Lung (tissue), 16 donors: Measurements from ENCODE around the gene SLC39A12. TPM values are rescaled to one million over a fixed set of nuclear protein-coding genes. Genes with fewer than 3 reads are reported as not detected.

Source experiments
- ATAC-seq: fragments of 200-7000 bp; cut with Tn5 transposase; one replicate; pipeline ENCODE4 v1.9.1; 2020; ENCODE audit warnings: moderate number of reproducible peaks; ENCODE audit not compliant: insufficient read depth, low FRiP score
- DNase-seq, 3 donors: peaks; one replicate each; pipeline ENCODE4 v3.0.0-alpha.2; 2013 to 2017
- H3K27ac ChIP-seq, 2 donors: one replicate each; pipeline ENCODE4 v1.5.1; 2013; ENCODE audit warnings: mild to moderate bottlenecking in 2 of 2, moderate library complexity in 2 of 2, control low read depth in 1 of 2, inconsistent platforms in 1 of 2, low read depth in 1 of 2, low read length in 1 of 2
- H3K27me3 ChIP-seq, 3 donors: one replicate each; pipeline ENCODE4 v1.5.1; 2013; ENCODE audit warnings: low read length in 2 of 3; ENCODE audit not compliant: control insufficient read depth in 3 of 3, insufficient read depth in 3 of 3
- H3K36me3 ChIP-seq, 4 donors: one replicate each; pipeline ENCODE4 v1.5.1; 2013; ENCODE audit warnings: low read length in 4 of 4, mild to moderate bottlenecking in 1 of 4, moderate library complexity in 1 of 4; ENCODE audit not compliant: control insufficient read depth in 4 of 4, insufficient read depth in 4 of 4
- H3K4me1 ChIP-seq, 5 donors: one replicate each; pipeline ENCODE4 v1.5.1; 2013; ENCODE audit warnings: low read length in 5 of 5, mild to moderate bottlenecking in 2 of 5, moderate library complexity in 1 of 5; ENCODE audit not compliant: control insufficient read depth in 5 of 5, insufficient read depth in 5 of 5
- H3K4me3 ChIP-seq: one replicate; pipeline ENCODE4 v1.5.1; 2013; ENCODE audit warnings: mild to moderate bottlenecking, control low read depth, moderate library complexity
- H3K9ac ChIP-seq, 2 donors: one replicate each; pipeline ENCODE4 v1.5.1; 2013; ENCODE audit warnings: low read length in 2 of 2, control low read depth in 1 of 2; ENCODE audit not compliant: insufficient read depth in 1 of 2
- H3K9me3 ChIP-seq, 4 donors: one replicate each; pipeline ENCODE4 v1.5.1; 2013; ENCODE audit warnings: low read length in 3 of 4, mild to moderate bottlenecking in 1 of 4, moderate library complexity in 1 of 4; ENCODE audit not compliant: control insufficient read depth in 4 of 4, insufficient read depth in 3 of 4
- WGBS, 2 donors: extraction: QIAGEN DNeasy Blood & Tissue Kit; methylation state at CpG; one replicate each; pipeline ENCODE4 v1.1.7; 2013; 5-methylcytosine and 5-hydroxymethylcytosine counted together
- long read RNA-seq, 5 donors: transcript quantifications; one replicate each; lab custom pipeline, GENCODE V29; 2026
- polyA plus RNA-seq, 2 donors: library from polyadenylated mRNA; stranded (reverse); fragments of 200-250 nt; gene quantifications; one replicate each; pipeline ENCODE4 v1.2.1, GENCODE V29; 2013
- total RNA-seq, 2 donors: library from RNA; depleted of rRNA in 1 of 2; stranded (reverse); fragments of >200 nt in 1 of 2; gene quantifications; one replicate each; pipeline ENCODE4 v1.2.1, GENCODE V29; 2014 to 2021
- TF ChIP-seq, protein P1 (sequence below): IDR thresholded peaks from 2 replicates; pipeline ENCODE4 v1.5.1; 2012; ENCODE audit warnings: mild to moderate bottlenecking; ENCODE audit errors: control extremely low read depth, extremely low read depth
- donor health status: control.
- donor health status: control.
- donor health status: Bipolar disorder and iron deficiency.
- donor health status: healthy.
- donor health status: DM: yes; HTN: yes; CAD: no.

SLC39A12 gene
- total RNA-seq (not detected), polyA plus RNA-seq (under 1 TPM; 0.03 to 0.26 TPM)
- long read RNA-seq, donor 1 = 0 reads
- long read RNA-seq, donor 2 = 0 reads
- long read RNA-seq, donor 3 = 0 reads
- long read RNA-seq, donor 4 = 0 reads
- long read RNA-seq, donor 5 = 0 reads

DNA sequence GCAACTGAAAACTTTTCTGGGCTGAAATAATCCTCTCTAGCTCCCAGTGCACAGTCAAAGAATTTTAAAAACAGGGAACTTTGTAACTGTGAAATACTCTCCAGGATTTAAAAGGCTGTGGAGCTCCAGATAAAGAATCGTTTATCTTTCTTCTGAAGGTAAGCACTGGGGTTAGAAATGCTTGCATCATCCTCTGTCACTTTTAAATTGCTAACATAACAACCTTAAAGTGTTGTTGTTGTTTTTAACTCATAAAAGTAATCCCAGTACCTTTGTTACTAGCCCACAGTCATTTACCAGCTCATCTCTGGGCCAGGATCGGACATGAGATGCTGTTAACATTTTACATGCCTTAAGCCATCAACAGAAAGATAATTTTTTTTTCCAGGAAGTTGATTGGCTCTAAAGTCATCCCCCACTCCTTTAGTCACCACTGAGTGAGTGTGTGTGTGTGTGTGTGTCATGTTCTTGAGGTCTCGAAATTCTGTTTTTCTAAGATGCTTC is at the start of gene SLC39A12:
TSS of gene SLC39A12 (plus strand) at position 51 of the 504 bp plus-strand sequence. CDS start 1,359 bp downstream, outside the sequence.
- Histone ChIP-seq H3K27ac (no peak within 1 kb of the TSS), H3K9me3 (peaks cover 0 to 5% (median 0%) of the 10 kb centered on the region in 4 donors), H3K4me1 (peaks cover 0 to 4% (median 0%) of the 10 kb centered on the region in 5 donors), H3K4me3 (no peak within 1 kb of the TSS), H3K27me3 (no peaks in the 10 kb centered on the region), H3K36me3 (peaks cover 0 to 1% (median 0%) of the 10 kb centered on the region in 4 donors), H3K9ac (no peak within 1 kb of the TSS)
- ATAC-seq (no peak), DNase-seq (no peak)
- 53 to 64% methylated on average over 3 of the region's 3 CpGs for WGBS, 2 donors
- TF ChIP-seq, protein P1, sequence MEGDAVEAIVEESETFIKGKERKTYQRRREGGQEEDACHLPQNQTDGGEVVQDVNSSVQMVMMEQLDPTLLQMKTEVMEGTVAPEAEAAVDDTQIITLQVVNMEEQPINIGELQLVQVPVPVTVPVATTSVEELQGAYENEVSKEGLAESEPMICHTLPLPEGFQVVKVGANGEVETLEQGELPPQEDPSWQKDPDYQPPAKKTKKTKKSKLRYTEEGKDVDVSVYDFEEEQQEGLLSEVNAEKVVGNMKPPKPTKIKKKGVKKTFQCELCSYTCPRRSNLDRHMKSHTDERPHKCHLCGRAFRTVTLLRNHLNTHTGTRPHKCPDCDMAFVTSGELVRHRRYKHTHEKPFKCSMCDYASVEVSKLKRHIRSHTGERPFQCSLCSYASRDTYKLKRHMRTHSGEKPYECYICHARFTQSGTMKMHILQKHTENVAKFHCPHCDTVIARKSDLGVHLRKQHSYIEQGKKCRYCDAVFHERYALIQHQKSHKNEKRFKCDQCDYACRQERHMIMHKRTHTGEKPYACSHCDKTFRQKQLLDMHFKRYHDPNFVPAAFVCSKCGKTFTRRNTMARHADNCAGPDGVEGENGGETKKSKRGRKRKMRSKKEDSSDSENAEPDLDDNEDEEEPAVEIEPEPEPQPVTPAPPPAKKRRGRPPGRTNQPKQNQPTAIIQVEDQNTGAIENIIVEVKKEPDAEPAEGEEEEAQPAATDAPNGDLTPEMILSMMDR = no peak

DNA sequence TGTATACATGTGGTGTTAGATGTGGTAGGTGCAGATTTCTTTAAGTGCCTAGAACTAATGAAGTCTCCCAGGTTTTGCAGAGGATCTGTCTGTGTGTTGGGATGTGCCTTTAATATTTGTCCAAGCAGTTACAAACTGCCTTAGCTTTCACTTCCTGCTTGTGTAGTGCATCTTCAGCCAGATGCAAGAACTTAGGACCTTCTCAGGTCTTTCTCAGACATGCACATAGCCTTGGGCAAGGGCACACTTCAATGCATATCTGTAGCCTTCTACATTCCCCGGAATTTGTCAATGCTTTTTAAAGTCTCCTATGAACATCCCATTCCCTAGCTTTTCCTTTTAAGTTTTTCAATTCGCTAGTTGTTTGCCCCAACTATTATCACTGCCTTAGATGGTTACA is 47.2 kb upstream of the SLC39A12 start:
- no peak overlapping the region for H3K27ac ChIP-seq

GRCh38 chr10:17905491-17905890 is 46.2 kb upstream of the SLC39A12 start:
- ATAC-seq = no peak
- TF ChIP-seq, protein P1 = no peak
- H3K9ac ChIP-seq = no peak overlapping the region

More for the DNA sequence above, 47.2 kb upstream of the SLC39A12 start:
- DNase-seq (no peak), ATAC-seq (no peak)
- Histone ChIP-seq H3K4me3 (no peak overlapping the region), H3K9me3 (no peaks in the 10 kb centered on the region), H3K36me3 (no peaks in the 10 kb centered on the region), H3K4me1 (no peaks in the 10 kb centered on the region), H3K27me3 (peaks cover 0 to 2% (median 0%) of the 10 kb centered on the region in 3 donors), H3K9ac (no peak overlapping the region)
- TF ChIP-seq, protein P1 = no peak
- WGBS, 2 donors = 87 to 90% methylated on average over 2 of the region's 2 CpGs

GRCh38 chr10:17906002-17906401 is 45.7 kb upstream of the SLC39A12 start:
- H3K27ac ChIP-seq = no peak overlapping the region
- H3K27me3 ChIP-seq = peaks cover 0 to 2% (median 0%) of the 10 kb centered on the region in 3 donors
- ATAC-seq (no peak), DNase-seq (no peak)
- TF ChIP-seq, protein P1 = no peak
- 59 to 65% methylated on average over 1 of the region's 1 CpG for WGBS, 2 donors
- no peaks in the 10 kb centered on the region for H3K9me3 ChIP-seq
- no peaks in the 10 kb centered on the region for H3K36me3 ChIP-seq
- no peak overlapping the region for H3K9ac ChIP-seq
- no peaks in the 10 kb centered on the region for H3K4me1 ChIP-seq
- H3K4me3 ChIP-seq = no peak overlapping the region

More at GRCh38 chr10:17905491-17905890, 46.2 kb upstream of the SLC39A12 start:
- no peaks in the 10 kb centered on the region for H3K9me3 ChIP-seq
- H3K4me1 ChIP-seq = no peaks in the 10 kb centered on the region
- H3K27ac ChIP-seq = no peak overlapping the region
- no peak for DNase-seq
- no peak overlapping the region for H3K4me3 ChIP-seq
- H3K27me3 ChIP-seq = peaks cover 0 to 2% (median 0%) of the 10 kb centered on the region in 3 donors
- no peaks in the 10 kb centered on the region for H3K36me3 ChIP-seq
- WGBS, 2 donors = 82 to 85% methylated on average over 3 of the region's 3 CpGs
